NCI-H1092 treated with DMSO at 0.1 percent for 48 hours (cell line): ENCODE results near the gene FAM222A.
A peak's percentile ranks its signal among the peaks of the same experiment; 100 is the strongest.

Source experiments
- DNase-seq: peaks from one replicate; lab custom pipeline; 2025; lab: John Stamatoyannopoulos, UW

Gene FAM222A

DNA sequence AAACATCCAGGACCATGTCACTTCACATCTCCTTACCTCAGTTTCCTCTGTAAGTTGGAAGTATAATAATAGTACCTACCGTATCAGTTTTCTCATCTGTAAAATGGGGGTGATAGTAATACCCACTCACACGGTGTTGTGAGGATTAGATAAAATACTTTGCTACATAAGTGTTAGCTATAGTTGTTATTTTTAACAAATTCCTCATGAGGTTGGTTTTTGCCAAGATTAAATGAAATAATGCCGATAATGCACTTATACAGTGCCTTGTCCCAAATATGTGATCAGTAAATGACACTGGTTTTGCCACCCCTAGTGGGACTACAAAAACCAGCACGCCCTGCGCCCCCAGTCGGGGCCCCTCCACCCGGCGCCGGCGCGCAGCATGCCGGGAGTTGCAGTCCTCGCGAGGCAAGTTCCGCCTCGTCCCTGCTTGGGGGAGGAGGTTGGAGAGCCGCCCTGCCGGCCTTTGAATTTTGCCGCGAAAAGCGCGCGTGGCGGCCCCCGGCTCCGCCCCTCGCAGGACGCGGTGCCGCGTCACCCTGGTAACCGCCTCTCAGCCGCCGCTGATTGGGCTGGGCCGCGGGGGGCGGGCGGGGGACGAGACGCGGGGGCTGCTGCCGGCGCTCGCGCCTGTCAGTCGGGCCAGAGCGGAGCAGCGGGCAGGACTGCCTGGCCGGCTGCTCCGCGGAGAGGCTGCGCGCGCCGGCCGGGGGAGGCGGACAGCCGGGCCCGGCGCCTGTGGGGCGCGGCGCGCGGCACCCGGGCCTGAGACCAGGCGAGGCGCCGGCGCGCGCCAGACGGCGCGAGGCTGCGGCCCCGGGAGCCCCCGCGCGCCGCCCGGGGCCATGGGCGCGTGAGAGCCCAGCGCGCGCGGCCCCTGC is at the start of gene FAM222A:
TSS of gene FAM222A (plus strand) at position 639 of the 884 bp plus-strand sequence. CDS start 30,322 bp downstream, outside the sequence.
- DNase-seq: peak; percentile 85

DNA sequence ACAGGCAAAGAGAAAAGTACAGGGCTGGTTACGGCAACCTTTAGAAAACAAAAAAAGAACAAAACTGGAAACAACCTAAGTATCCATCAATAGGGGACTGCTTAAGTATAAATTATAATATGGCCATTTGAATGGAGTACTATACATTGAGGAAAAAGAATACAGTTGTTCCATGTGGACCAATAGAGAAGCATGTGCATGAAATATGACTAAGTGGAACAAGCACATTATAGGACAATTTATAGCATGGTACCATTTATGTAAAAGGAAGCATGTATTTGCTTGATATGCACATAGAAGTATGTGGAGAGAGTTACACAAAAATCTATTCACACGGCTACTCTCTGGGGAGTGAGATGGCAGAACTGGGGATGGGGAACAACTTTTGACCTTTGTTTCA is 49.2 kb upstream of the FAM222A start:
- no peak for DNase-seq

DNA sequence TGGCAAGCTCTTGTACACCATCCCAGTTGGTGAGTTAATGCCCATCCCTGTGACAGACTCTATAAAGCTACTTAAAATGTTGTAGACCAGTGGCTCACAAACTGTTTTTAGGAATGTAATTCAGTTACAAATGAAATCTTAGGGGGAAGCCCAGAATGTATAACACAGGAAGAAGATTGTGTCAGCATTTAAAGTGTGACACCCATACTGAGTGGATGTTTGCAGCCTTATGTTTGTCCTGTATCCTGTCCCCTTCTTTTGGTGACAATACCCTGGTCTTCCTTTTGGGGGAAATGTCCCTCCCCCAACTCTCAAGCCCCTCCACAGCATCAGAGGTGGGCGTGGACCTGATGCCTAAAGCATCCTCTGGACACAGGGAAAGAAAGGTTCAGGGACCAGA is 47.6 kb upstream of the FAM222A start:
- DNase-seq: no peak

DNA sequence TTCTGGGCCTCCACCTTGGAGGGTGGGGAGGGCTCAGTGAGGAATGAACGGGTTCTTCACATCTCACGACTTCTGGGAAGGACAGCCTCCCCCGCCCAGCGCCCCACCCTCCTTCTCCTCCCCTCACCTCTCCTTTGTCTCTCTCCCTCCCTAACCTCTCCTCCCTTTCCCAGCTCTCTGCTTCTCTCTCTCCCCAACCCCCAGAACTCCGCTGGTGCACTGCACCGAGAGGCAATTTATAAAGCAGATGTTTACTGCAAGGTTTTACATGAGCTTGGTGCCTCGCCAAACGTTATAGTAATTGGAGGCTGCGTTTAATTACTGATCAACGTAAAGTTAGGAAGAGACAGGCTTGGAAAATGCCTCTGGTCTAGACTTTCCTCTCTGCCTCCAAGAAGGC is 42.9 kb upstream of the FAM222A start:
- no peak for DNase-seq

DNA sequence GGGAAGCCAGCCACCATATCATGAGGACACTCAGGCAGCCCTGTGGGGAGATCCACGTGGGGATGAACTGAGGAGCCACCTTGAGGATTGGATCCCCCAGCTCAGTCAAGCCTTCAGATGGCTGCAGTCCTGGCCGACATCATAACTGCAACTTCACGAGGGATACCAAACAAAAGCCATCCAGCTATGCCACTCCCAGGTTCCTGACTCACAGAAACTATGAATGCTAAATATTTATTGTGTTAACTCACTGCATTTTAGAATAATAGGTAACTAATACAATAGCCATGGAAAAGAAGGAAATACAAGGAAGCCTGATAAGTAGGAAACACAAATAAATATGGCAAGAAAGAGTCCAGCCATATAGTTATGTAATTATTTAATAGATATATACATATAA is 42.1 kb upstream of the FAM222A start:
- no peak for DNase-seq

DNA sequence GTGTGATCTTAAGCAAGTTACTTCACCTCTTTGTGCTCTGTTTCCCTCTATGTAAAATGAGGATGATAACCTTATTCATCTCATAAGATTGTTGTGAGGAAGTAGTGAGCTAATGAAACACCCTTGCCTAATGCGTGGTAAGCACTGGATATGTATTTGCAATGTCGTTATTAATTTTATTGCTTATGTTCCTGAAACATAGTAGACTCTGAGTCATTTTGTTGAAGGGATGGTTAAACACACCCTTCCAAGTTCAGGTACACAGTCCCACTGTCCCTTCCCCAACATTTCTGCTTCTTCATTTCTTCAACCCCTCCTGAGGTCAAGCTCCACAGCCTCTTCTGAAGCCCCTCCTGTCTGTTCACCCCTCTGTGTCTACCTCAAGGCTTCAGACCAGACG is 40.2 kb upstream of the FAM222A start:
- no peak for DNase-seq

DNA sequence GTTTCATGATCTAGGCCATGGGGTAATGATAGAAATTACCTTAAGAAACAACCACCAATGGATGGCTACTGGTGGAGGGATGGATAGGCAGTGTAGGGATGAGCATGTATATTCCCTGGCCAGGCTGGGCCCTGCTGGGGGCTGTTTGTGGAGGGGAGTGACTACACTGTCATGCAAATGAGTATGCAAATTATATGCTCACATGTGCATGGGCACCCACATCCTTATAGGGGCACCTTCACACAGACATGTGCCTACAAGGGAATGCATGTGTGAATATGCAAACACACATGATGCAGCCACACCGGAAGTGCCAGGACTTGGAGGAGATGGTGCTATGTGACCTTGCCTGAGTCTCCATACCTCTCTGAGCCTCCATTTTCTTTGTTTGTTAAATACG is 39.7 kb upstream of the FAM222A start:
- DNase-seq: no peak

DNA sequence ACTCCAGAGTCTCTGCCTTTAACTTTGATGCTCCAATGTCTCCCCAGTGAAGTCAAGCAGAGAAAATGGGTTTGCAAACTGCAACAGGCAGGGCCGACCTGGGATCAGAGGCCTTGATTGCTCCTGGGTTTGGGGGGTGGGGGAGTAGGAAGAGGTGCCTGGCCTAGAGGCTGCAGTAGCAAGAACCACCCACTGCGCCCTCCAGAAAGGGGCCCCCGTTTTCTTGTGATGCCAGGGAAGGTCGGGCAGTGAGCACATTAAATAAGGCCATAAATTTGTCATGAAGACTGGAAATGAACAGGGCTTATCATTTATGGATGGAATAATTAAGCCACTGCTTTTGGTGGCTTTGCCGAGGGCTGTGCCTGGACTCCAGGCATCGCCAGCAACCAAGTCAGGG is 38.2 kb upstream of the FAM222A start:
- DNase-seq: no peak

DNA sequence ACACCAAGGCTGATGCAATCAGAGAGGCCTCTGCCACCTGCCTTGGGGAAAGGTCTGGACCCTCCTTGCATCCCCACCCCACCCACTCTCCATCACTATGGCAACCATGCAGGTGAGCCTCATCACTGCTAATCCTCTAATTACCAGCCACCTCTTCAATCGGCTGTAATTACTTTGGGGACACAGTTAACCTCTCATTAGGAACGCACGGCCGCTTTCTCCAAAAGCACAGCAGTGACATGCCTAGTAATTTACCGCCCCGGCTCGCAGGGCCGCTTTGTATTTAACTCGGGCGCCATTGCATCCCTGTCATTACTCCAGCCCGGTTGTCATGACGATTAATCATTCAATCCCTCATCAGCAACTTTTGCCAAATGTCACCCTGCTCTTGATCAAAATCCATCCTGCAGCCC is 36.3 kb upstream of the FAM222A start:
- DNase-seq: no peak

DNA sequence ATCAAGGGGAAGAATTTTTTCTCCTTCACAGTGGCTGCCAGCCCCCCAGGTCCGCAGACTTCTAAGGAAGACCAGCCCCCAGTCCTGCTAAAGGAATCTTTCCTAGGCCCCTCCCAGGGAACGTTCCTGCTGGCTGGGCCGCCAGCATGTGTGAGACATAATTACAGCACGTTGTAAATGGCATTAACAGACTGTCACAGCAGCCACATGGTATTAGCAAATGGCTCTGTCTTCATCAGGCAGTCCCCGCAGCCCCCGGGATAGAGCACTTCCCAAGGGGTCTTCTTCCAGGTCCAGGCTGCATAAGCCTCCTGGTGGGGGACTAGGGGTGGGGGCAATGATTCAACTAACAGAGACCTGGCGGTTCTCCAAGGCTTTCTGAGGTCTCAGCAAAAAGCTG is 34.9 kb upstream of the FAM222A start:
- DNase-seq: no peak

DNA sequence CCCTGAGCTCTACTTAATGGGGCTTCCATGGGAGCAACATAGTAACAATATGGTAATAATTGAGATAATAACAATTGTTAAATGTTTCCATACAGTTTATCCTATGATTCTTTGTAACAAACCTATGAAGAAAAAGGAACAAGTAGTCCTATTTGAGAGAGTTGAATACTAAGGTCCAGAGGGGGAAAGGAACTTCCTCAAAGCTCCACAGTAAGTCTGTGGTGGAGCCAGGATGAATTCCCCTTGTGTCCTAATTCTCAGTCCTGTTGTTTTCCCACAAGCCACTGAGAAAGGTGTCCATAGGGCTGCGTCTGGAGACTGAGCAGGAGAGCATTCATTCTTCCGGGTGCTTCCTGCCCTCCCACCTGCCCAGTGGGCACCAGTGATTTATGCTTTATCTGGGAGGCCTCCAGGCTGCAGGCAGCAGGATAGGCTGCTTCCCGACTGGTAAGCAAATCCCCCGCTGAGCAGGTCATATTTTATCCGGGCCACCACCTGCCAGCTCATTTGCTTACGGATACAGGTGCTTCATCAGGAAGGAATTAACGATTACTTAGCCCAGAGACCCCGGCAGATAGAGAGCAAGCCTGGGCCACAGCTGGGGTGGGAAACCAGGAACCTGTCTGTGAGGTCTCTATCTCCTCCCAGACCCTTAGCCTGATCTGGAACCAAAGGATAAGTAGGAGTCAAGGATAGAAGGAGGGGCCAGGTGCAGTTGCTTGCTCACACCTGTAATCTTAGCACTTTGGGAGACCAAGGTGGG is 33.9 kb upstream of the FAM222A start:
- DNase-seq: peak; percentile 25

DNA sequence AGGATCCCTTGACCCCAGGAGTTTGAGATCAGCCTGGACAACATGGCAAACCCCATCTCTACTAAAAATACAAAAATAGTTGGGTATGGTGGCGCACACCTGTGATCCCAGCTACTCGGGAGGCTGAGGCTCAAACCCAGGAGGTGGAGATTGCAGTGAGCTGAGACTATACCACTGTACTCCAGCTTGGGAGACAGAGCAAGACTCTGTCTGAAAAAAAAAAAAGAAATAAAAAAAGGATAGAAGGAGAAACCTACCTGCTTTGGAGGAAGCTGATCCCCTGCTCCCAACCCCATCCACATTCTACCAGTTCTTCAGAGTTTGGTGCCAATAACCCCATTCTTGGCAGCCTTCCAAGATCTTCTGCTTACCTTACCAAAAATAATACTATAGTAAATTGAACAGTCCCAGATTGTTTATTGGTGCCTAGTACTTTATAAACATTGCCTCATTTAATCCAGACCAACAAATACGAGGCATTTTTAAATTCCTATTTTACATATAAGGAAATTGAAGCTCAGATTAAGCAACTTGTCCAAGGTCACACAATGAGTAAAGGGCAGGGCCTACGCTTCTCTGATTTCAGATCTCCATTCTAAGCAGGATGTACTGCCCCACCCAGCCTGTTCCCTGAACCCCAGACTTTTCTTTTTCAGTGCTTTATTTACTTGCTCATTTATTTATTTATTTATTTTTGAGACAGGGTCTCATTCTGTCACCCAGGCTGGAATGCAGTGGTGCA is 33.2 kb upstream of the FAM222A start:
- peak; percentile 39 for DNase-seq

DNA sequence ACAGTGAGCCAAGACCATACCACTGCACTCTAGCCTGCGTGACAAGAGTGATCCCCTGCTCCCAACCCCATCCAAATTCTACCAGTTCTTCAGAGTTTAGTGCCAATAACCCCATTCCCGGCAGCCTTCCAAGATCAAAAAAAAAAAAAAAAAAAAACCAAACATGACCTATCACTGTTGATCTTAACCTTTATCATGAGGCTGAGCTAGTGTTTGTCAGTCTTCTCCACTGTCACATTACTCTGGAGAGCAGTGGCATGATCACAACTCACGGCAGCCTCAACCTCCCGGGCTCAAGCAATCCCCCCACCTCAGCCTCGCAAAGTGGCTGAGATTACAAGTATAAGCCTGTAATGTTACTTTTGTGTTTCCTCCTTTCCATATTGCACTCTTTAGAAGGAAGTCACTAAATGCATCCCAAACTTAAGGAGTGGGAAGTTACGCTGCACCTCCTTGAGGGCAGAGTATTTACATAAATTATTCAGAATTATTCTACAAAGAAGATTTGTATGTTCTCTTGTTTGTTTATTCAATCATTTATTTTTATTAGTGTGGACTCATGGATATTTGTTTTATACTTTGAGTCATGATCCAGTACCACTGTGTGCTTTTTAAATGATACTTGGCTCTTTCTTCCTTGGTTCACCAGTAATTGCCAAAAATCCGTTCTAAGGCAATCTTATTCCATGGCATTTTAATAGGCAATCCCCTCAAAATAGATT is 31.5 kb upstream of the FAM222A start:
- no peak for DNase-seq

DNA sequence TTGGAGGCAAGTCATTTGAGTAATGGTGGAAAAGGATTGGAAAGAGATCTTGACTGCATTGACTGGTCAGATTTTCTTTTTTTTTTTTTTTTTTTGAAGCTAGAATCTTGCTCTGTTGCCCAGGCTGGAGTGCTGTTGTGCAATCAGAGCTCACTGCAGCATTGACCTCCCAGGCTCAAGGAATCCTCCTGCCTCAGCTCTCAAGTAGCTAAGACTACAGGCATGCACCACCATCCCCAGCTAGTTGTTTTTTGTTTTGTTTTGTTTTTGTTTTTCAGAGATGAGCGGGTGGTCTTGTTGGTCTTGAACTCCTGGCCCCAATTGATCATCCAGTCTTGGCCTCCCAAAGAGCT is 30.9 kb upstream of the FAM222A start:
- DNase-seq: no peak

DNA sequence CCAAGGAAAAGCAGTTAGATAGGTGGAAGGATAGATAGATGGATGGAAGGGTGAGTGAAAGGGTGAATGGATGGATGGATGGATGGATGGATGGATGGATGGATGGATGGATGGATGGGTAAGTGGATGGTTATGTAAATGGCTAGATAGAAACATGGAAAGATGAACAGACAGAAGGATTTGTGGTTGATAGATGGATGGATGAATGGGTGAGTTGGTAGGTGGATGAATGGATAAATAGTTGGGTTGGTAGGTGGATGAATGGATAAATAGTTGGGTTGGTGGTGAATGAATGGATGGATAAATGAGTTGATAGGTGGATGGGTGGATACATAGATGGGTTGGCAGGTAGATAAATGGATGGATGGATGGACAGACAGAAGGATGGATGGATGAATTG is 30.3 kb upstream of the FAM222A start:
- no peak for DNase-seq

DNA sequence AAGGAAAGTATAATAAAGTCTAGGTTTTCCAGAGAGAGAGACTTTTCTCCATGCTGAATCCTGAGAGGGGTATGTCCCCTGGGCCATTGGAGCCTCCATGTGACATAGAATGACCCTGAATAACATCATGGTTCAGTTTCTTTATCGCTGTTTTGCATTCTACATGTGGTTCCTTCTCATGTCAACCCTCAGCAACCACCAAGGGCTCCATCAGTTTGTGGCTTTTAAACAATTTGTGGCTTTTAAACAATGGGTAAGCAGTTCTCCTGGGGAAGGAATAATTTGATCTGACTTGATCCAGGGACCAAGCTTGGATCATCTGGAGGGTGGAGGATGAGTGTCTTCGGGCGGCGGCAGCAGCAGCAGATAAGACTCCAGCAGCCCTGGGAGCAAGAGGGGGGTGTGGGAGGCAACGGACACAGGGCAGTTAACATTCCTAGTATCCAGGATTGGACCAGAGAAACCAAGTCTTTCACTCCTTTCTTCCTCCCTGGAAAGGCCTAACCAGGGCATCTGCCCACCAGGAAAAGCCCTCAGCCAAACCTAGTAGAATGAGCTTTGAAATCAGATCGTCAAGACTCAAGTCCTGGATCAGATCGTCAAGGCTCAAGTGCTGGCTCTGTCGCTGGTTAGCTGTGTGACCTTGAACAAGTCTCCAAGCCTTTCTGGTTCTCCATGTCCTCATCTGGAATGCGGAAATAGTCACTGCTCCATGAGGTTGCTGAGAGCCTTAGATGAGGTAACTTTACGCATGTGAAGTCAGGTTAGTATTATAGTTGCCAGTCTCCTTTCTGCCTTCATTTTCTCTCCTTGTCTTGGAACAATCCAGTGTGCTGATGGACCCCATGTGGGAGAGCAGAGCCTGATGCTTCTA is 27.8 kb upstream of the FAM222A start:
- DNase-seq: no peak

DNA sequence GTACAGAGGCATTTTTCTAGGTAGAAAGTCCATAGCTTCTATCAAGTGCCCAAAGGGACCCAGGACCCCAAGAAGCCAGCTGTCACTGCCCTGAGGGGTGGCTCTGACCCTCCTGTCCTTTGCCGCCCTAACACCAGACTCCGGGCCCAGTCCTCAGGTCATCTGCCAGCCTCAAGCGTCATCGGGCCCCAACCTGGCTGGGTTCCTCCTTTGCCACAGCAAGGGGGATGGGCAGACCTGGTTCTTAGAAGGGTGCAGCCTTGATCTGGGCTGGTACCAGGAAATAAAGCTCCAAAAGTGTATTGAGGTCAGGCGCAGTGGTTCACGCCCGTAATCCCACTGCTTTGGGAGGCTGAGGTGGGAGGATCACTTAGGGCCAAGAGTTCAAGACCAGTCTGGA is 27.1 kb upstream of the FAM222A start:
- DNase-seq: no peak

DNA sequence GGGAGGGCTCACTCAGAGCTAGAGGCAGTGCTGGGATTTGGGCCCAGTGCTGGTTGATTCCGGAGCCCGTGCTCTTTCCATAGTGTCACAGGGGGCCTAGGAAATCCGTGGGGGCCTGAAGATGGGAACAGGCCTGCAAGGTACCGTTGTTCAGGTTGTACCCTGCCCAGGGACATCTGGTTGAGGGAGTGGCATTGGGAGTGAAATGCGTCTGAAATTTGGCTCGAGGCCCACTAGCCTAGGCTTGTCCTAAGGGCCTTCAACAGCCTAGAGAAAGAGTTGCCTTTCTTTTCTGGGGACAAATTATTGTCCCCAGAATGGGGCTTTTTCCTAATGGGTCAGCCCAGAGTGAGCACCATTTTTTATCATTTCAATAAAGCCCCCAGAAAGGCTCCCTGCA is 26.4 kb upstream of the FAM222A start:
- DNase-seq: no peak

DNA sequence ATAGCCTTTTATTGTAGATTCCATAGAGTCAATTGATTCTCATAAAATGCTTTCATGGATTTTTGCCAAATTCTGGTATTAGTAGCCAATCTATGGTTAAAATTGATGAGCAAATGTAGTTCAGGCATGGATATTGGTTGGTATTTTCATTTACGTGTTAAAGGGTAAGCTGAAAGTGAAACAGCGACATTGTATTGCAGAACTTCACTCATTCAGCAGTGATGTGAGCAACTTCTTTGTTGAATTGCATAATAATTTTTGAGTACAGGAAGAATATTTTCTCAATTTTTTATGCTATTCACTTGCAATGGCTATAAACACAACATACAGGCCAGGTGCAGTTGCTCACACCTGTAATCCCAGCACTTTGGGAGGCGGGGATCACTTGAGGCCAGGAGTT is 24.2 kb upstream of the FAM222A start:
- DNase-seq: no peak

DNA sequence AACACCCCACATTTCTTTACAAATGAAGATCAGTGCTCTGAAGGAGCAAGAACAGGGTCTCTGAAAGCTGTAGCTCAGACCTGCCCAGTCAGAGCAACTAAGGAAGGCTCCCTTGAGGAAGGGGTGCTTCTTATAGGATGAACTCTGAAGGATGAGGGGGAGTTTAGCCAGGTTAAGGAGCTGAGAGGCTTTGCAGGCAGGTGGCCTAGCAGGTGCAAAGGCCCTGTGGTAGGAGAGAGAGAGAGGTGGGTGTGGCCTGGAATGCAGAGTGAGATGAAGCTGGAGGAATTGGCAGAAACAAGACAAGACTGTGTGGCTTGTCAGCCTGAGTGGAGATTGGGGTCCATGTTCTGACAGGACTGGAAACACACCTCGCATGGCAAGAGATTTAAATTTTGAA is 20.5 kb upstream of the FAM222A start:
- DNase-seq: no peak
